Inflammatory macrophage treated with lipopolysaccharide for 4 hours (primary cell): Measurements from ENCODE around the gene KDM3A.

Experiments used
- DNase-seq: peaks from one replicate; pipeline ENCODE4 v3.0.0-alpha.2; 2020

Gene KDM3A

DNA sequence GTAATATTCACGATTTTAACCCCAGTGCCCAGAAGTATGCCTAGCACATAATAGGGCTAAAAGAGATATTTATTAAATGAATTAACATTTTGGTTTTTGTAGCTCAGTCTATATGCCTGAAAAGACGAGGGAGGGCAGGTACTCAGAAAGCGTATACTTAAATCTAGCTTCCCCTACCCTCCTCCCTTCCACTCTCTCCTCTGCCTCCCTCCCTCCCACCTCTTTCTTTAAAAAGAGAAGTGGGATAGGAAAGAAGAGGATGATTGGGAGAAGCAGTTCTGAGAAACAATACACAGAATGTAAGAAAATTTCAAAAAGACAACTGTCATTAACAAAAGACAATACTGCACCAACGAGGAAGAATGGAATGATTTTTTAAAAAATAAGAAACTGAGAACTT lies 82.3 kb downstream of the KDM3A start:
- no peak for DNase-seq

DNA sequence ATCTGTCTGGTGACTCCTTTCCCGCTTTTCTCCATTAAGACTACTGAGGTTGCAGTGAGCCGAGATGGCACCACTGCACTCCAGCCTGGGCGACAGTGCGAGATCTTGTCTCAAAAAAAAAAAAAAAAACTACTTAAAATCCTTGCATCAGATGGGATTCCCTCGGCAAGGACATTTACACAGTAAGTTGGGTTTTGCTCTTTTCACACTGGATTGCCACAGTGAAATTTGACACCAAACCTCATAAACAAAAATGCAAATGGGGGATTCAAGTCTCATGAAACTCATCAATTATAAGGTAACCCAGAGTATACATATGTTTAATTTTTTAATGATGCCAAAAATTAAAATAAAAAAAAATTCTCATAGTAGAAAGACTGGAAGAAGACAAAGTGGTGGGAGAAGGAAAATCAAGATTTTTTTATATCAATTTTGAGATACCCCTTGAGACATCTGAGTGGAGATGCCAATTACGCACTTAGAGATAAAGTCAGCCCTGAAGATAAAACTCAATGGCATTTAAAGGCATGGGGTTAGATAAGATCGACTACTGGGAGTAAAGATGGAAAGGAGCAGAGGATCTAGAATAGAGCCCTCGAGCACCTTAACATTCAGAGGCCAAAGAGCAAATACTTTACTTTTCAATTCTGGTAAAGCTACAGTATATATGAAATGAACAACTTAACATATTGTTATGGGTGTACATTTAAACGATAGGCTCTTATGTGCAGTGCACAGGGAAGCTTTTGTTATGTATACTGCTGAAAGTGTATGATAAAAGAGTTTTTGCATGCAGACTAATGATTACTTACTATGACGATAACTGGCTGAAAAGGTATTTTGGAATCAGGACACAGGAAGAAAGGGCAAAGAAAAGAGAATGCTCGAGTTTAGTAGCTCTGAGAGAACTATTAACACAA lies 84.5 kb downstream of the KDM3A start:
- DNase-seq = no peak

DNA sequence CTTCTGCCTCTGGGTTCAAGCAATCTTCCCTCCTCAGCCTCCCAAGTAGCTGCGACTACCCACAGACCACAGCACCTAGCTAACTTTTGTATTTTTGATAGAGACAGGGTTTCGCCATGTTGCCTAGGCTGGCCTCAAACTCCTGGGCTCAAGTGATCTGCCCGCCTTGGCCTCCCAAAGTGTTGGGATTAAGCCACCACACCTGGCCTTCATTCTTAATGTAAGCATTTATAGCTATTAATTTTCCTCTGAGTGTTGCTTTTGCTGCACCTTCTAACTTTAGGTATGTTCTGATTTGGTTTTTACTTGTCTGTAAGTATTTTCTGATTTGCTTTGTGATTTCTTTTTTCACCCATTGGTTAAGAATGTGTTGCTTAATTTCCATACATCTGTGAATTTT lies 92.4 kb downstream of the KDM3A start:
- no peak for DNase-seq

DNA sequence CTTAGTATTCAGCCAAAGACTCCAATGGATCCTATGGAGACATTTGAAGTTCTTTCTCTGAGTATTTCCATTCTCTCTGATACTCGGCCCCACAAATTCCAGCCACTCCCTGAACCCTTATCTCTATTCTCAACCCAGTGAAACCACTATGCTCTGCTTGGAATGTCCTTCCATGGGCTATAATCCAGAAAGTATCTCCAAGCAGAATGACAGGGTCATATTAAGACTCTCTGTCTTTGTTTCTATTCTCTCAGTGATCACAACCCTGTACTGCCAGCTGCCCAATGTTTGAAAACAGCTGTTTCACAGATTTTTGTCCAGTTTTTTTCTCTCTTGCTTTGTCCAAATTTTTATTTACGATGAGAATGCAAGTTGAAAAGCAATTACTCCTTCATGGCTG lies 100.2 kb downstream of the KDM3A start:
- DNase-seq = no peak
